Neural crest cell (in vitro differentiated cells): ENCODE measurements around the gene TRIM66. TPM values are rescaled to one million over a fixed set of nuclear protein-coding genes. Genes with fewer than 3 reads are reported as not detected.

ENCODE experiments used
- DNase-seq: peaks from one replicate; pipeline ENCODE4 v3.0.0; 2021; ENCODE audit warnings: low read depth, mixed read lengths, low spot score
- H3K27ac Mint-ChIP-seq: one replicate; pipeline ENCODE4 v1.8.0; 2021; ENCODE audit warnings: mild to moderate bottlenecking, mixed read lengths; ENCODE audit not compliant: unreplicated experiment
- H3K27me3 Mint-ChIP-seq: 2 replicates; pipeline ENCODE4 v1.8.0; 2021; ENCODE audit warnings: low read depth, mild to moderate bottlenecking, mixed read lengths
- H3K36me3 Mint-ChIP-seq: 2 replicates; pipeline ENCODE4 v1.8.0; 2021; ENCODE audit warnings: low read depth, mild to moderate bottlenecking, mixed read lengths
- H3K4me1 Mint-ChIP-seq: 2 replicates; pipeline ENCODE4 v1.8.0; 2021; ENCODE audit warnings: mixed read lengths
- H3K4me3 Mint-ChIP-seq: one replicate; pipeline ENCODE4 v1.8.0; 2021; ENCODE audit warnings: mild to moderate bottlenecking, mixed read lengths
- H3K9me3 Mint-ChIP-seq: 2 replicates; pipeline ENCODE4 v1.8.0; 2021; ENCODE audit warnings: mixed read lengths
- total RNA-seq: library from RNA; stranded (reverse); gene quantifications from 2 replicates; pipeline ENCODE4 v1.2.1, GENCODE V29; 2021
- TF ChIP-seq, protein P1 (sequence below): fragments of 200-600 bp; sonication (generic); conservative IDR thresholded peaks from 2 replicates; pipeline ENCODE4 v1.5.0; 2021; ENCODE audit warnings: antibody characterized with exemption, mild to moderate bottlenecking

The TRIM66 gene
- total RNA-seq, 1 donor from 2014 or later = 6.5 TPM

- Mint-ChIP-seq H3K9me3 (peaks cover 6% of the 10 kb centered on the region), H3K27ac (no peak overlapping the region), H3K36me3 (peaks cover 44% of the 10 kb centered on the region), H3K27me3 (peaks cover 7% of the 10 kb centered on the region), H3K4me1 (peaks cover 73% of the 10 kb centered on the region), H3K4me3 (peak overlapping the region; percentile 99)
- TF ChIP-seq, protein P1, sequence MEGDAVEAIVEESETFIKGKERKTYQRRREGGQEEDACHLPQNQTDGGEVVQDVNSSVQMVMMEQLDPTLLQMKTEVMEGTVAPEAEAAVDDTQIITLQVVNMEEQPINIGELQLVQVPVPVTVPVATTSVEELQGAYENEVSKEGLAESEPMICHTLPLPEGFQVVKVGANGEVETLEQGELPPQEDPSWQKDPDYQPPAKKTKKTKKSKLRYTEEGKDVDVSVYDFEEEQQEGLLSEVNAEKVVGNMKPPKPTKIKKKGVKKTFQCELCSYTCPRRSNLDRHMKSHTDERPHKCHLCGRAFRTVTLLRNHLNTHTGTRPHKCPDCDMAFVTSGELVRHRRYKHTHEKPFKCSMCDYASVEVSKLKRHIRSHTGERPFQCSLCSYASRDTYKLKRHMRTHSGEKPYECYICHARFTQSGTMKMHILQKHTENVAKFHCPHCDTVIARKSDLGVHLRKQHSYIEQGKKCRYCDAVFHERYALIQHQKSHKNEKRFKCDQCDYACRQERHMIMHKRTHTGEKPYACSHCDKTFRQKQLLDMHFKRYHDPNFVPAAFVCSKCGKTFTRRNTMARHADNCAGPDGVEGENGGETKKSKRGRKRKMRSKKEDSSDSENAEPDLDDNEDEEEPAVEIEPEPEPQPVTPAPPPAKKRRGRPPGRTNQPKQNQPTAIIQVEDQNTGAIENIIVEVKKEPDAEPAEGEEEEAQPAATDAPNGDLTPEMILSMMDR = no peak
- DNase-seq = no peak
Measured at GRCh38 chr11:8684600-8685290, 2.3 kb upstream of the TRIM66 start.

DNA sequence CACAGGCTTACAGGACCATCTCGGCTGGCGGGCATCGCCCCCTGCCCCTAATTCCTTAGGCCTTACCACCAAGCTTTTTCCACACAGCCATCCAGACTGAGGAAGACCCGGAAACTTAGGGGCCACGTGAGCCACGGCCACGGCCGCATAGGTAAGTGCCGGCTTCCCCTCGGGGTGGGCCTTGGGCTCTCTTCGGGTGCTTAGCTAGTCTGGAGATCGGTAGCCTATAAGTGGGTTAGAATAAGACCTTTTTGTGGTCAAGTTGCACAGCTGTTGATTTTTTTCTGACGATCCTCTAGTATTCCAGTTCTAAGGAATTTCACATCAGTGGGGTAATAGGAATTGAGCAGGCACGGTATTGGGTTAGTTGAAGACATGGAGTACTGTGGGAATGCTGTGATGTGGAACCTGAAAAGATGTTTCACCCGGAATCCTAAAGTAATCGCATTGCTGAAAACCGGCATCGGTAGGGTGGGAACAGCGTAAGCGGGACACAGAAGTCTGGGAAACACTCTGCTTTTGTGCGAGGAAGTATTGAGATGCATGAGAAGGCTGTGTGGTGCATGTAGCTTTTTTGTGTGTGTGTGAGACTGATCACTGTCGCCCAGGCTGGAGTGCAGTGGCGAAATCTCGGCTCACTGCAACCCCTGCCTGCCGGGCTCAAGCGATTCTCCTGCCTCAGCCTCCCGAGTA is 796 bp upstream of the TRIM66 start:
- Mint-ChIP-seq H3K27me3 (peaks cover 5% of the 10 kb centered on the region), H3K9me3 (peaks cover 6% of the 10 kb centered on the region), H3K27ac (peak overlapping the region; percentile 97), H3K4me3 (peak overlapping the region; percentile 99), H3K36me3 (peaks cover 38% of the 10 kb centered on the region), H3K4me1 (peaks cover 58% of the 10 kb centered on the region)
- TF ChIP-seq, protein P1 = no peak
- DNase-seq = no peak

GRCh38 chr11:8681837-8682302 is 595 bp downstream of the TRIM66 start:
- Mint-ChIP-seq H3K27ac (peak overlapping the region; percentile 97), H3K4me3 (peak overlapping the region; percentile 99), H3K4me1 (peaks cover 54% of the 10 kb centered on the region), H3K27me3 (peaks cover 2% of the 10 kb centered on the region), H3K9me3 (peaks cover 6% of the 10 kb centered on the region), H3K36me3 (peaks cover 33% of the 10 kb centered on the region)
- TF ChIP-seq, protein P1 = no peak
- DNase-seq = no peak

DNA sequence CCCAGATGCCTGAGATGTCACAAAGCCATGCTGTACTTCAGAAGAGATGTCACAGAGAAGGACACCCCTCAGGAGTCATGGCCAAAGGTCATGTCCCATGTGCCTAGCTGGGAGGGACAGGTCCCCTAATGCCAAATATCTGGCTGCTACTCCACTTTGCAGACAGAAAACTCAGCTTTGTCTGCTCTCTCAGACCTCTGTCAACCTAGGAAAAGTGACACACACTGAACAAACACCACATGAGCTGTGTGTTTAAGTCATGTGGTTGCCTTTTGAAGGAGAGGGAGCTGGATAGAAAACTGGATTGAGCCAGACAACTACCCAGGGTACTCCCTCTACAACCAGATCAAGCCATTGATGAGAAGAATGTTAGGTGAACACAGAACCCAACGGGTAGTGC is 3.5 kb downstream of the TRIM66 start:
- no peak overlapping the region for H3K27ac Mint-ChIP-seq
- no peak for DNase-seq
- H3K4me1 Mint-ChIP-seq = peaks cover 44% of the 10 kb centered on the region
- TF ChIP-seq, protein P1 = no peak
- peaks cover 6% of the 10 kb centered on the region for H3K9me3 Mint-ChIP-seq
- peaks cover 16% of the 10 kb centered on the region for H3K36me3 Mint-ChIP-seq
- peak overlapping the region; percentile 75 for H3K4me3 Mint-ChIP-seq
- peaks cover 2% of the 10 kb centered on the region for H3K27me3 Mint-ChIP-seq

GRCh38 chr11:8676458-8676857 is 6.0 kb downstream of the TRIM66 start:
- peaks cover 10% of the 10 kb centered on the region for H3K36me3 Mint-ChIP-seq
- H3K4me1 Mint-ChIP-seq = peaks cover 37% of the 10 kb centered on the region
- H3K9me3 Mint-ChIP-seq = peaks cover 6% of the 10 kb centered on the region
- TF ChIP-seq, protein P1 = no peak
- peak overlapping the region; percentile 11 for H3K4me3 Mint-ChIP-seq
- no peak for DNase-seq
- H3K27ac Mint-ChIP-seq = no peak overlapping the region
- H3K27me3 Mint-ChIP-seq = no peaks in the 10 kb centered on the region
